Testis (tissue), 2 donors: Measurements from ENCODE around the gene PRELID1.

Source experiments
- POLR2A ChIP-seq: fragments of 450-650 bp; IDR thresholded peaks from one replicate; pipeline ENCODE4 v1.6.1; 2017; ENCODE audit warnings: antibody characterized with exemption, mild to moderate bottlenecking, moderate library complexity
- TF ChIP-seq, protein P1 (sequence below), 3 experiments: fragments of 450-650 bp in 2 of 3; fragments of 200-600 bp in 1 of 3; sonication (generic) in 1 of 3; IDR thresholded peaks; one replicate each; pipeline ENCODE4 v1.5.1; 2016 to 2019; ENCODE audit warnings: antibody characterized with exemption in 3 of 3, mild to moderate bottlenecking in 2 of 3, moderate library complexity in 1 of 3

DNA sequence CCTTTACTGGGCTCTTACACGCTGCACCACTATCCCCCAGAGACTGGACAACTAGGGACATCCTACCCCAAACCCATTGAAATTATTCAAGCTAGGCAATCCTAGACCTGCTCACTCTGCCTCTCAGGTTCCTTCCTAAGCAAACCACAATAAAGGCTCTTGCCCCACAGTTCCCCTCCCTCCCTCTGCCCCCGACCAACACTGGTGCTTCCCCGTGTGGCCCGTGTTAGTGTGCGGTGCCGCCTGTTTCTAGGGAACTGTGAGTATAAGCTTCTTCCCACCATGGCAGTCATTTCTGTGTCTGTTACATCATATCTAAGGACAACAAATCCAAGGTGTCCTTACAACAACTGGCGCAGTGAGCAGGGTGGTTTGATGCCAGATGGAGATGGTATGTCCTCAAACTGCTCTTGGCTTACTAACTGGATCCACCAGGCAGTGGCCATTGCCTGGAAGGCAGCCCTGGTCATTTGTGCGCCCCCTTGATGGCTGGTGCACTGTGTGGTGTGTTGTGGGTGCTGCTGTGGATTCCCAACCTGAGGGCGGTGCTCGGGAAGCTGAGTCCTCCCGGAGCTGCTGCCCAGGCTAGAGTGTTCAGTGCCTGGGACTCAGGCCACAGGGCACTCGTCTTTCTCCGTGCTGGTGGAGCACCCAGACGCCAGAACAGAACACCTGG is 16.5 kb downstream of the PRELID1 start:
- TF ChIP-seq, protein P1, sequence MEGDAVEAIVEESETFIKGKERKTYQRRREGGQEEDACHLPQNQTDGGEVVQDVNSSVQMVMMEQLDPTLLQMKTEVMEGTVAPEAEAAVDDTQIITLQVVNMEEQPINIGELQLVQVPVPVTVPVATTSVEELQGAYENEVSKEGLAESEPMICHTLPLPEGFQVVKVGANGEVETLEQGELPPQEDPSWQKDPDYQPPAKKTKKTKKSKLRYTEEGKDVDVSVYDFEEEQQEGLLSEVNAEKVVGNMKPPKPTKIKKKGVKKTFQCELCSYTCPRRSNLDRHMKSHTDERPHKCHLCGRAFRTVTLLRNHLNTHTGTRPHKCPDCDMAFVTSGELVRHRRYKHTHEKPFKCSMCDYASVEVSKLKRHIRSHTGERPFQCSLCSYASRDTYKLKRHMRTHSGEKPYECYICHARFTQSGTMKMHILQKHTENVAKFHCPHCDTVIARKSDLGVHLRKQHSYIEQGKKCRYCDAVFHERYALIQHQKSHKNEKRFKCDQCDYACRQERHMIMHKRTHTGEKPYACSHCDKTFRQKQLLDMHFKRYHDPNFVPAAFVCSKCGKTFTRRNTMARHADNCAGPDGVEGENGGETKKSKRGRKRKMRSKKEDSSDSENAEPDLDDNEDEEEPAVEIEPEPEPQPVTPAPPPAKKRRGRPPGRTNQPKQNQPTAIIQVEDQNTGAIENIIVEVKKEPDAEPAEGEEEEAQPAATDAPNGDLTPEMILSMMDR (IDR thresholded peaks at IDR 0.05): no peak
- TF ChIP-seq POLR2A: no peak
